Trophoblast cell (in vitro differentiated cells and primary cell): ENCODE data around the gene RPL5.

ENCODE experiments used
- DNase-seq, 2 donors: peaks; one replicate each; pipeline ENCODE4 v3.0.0-alpha.2; 2016
- H2AFZ ChIP-seq: 2 replicates; pipeline ENCODE4 v1.6.1; 2013; ENCODE audit warnings: low read length, moderate library complexity, mild to moderate bottlenecking; ENCODE audit not compliant: insufficient read depth, poor library complexity
- H2AK5ac ChIP-seq: 2 replicates; pipeline ENCODE4 v1.6.1; 2013; ENCODE audit warnings: mild to moderate bottlenecking, low read length
- H2BK120ac ChIP-seq: 2 replicates; pipeline ENCODE4 v1.6.1; 2013; ENCODE audit warnings: low read length, mild to moderate bottlenecking, moderate library complexity; ENCODE audit not compliant: insufficient read depth, poor library complexity
- H2BK12ac ChIP-seq: 2 replicates; pipeline ENCODE4 v1.6.1; 2013; ENCODE audit warnings: mild to moderate bottlenecking, low read length, moderate library complexity
- H2BK5ac ChIP-seq: 2 replicates; pipeline ENCODE4 v1.6.1; 2013; ENCODE audit warnings: low read length, low read depth, moderate library complexity, mild to moderate bottlenecking; ENCODE audit not compliant: poor library complexity
- H3K14ac ChIP-seq: 2 replicates; pipeline ENCODE4 v1.6.1; 2013; ENCODE audit warnings: mild to moderate bottlenecking, low read length
- H3K18ac ChIP-seq: 2 replicates; pipeline ENCODE4 v1.6.1; 2013; ENCODE audit warnings: mild to moderate bottlenecking, low read length
- H3K23ac ChIP-seq: 2 replicates; pipeline ENCODE4 v1.6.1; 2013; ENCODE audit warnings: low read length
- H3K27ac ChIP-seq: 2 replicates; pipeline ENCODE4 v1.5.1; 2013; ENCODE audit warnings: low read depth, mild to moderate bottlenecking, inconsistent platforms, low read length, moderate library complexity
- H3K27me3 ChIP-seq: 2 replicates; pipeline ENCODE4 v1.6.1; 2013; ENCODE audit warnings: inconsistent platforms, mild to moderate bottlenecking, low read length, moderate library complexity; ENCODE audit not compliant: insufficient read depth
- H3K36me3 ChIP-seq, 2 experiments: 1 replicate in 1 of 2; 2 replicates in 1 of 2; pipeline ENCODE4 v1.6.1; 2013; ENCODE audit warnings: low read length in 2 of 2, mild to moderate bottlenecking in 2 of 2, moderate library complexity in 1 of 2; ENCODE audit not compliant: insufficient read depth in 2 of 2, control insufficient read depth in 1 of 2
- H3K4ac ChIP-seq: 2 replicates; pipeline ENCODE4 v1.6.1; 2013; ENCODE audit warnings: low read depth, mild to moderate bottlenecking, low read length, moderate library complexity
- H3K4me1 ChIP-seq, 2 experiments: 1 replicate in 1 of 2; 2 replicates in 1 of 2; pipeline ENCODE4 v1.6.1; 2013; ENCODE audit warnings: low read length in 2 of 2, mild to moderate bottlenecking in 2 of 2, moderate library complexity in 1 of 2; ENCODE audit not compliant: insufficient read depth in 2 of 2, control insufficient read depth in 1 of 2
- H3K4me2 ChIP-seq: 2 replicates; pipeline ENCODE4 v1.6.1; 2013; ENCODE audit warnings: inconsistent platforms, mild to moderate bottlenecking, low read length, moderate library complexity
- H3K4me3 ChIP-seq: 2 replicates; pipeline ENCODE4 v1.5.1; 2013; ENCODE audit warnings: mild to moderate bottlenecking, low read depth, low read length, inconsistent platforms
- H3K79me1 ChIP-seq: one replicate; pipeline ENCODE4 v1.6.1; 2013; ENCODE audit warnings: low read length
- H3K79me2 ChIP-seq: 2 replicates; pipeline ENCODE4 v1.6.1; 2013; ENCODE audit warnings: low read length, mild to moderate bottlenecking; ENCODE audit not compliant: control insufficient read depth, insufficient read depth, poor library complexity
- H3K9ac ChIP-seq: 2 replicates; pipeline ENCODE4 v1.6.1; 2013; ENCODE audit warnings: mild to moderate bottlenecking, low read length
- H3K9me3 ChIP-seq: 2 replicates; pipeline ENCODE4 v1.6.1; 2013; ENCODE audit warnings: low read depth, mild to moderate bottlenecking, control low read depth, inconsistent platforms, low read length; ENCODE audit not compliant: insufficient read depth
- H4K12ac ChIP-seq: 2 replicates; pipeline ENCODE4 v1.6.1; 2013; ENCODE audit warnings: low read depth, mild to moderate bottlenecking, low read length, moderate library complexity
- H4K8ac ChIP-seq: 2 replicates; pipeline ENCODE4 v1.6.1; 2013; ENCODE audit warnings: low read depth, mild to moderate bottlenecking, low read length, moderate library complexity
- H4K91ac ChIP-seq: one replicate; pipeline ENCODE4 v1.6.1; 2013; ENCODE audit warnings: low read depth, mild to moderate bottlenecking, low read length, moderate library complexity
- WGBS: extraction: QIAGEN DNeasy Blood & Tissue Kit; methylation state at CpG from one replicate; pipeline ENCODE4 v1.1.7; 2013; ENCODE audit warnings: missing lambda C conversion rate; ENCODE audit not compliant: insufficient read length, insufficient coverage; ENCODE audit errors: extremely low coverage; 5-methylcytosine and 5-hydroxymethylcytosine counted together

The RPL5 gene

DNA sequence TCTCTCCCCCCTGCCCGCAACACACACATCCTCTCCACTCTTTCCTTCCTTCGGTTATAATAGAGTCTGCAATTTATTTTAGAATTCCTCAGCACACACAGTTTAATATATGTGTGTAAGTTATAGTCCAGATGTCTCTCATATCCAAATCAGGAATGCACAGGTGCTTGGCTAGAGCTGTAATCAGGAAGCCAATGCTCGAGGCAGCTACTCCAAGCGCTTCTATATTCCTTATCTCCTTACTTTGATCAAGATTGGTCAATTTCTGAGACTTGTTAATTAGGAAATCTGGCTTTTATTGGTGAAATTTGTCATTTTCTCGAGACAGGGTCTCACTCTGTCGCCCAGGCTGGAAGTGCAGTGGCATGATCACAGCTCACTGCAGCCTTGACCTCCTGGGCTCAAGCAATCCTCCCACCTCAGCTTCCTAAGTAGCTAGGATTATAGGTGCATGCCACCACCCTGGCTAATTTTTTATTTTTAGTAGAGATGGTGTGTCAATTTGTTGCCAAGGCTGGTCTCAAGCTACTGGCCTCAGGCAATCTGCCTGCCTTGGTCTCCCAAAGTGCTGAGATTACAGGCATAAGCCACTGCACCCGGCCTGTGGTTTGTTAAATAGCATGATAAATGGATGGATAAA, 27.7 kb downstream of the RPL5 start:
- Histone ChIP-seq H3K79me1 (no peaks in the 10 kb centered on the region), H3K4ac (no peak overlapping the region), H4K12ac (no peak overlapping the region), H3K9me3 (no peaks in the 10 kb centered on the region), H4K8ac (no peak overlapping the region), H2BK120ac (no peak overlapping the region), H3K14ac (no peak overlapping the region), H3K27me3 (no peaks in the 10 kb centered on the region), H3K9ac (no peak overlapping the region), H3K18ac (no peak overlapping the region), H3K23ac (no peak overlapping the region), H2BK12ac (no peak overlapping the region), H3K27ac (no peak overlapping the region), H3K79me2 (no peaks in the 10 kb centered on the region), H2BK5ac (no peak overlapping the region), H4K91ac (no peak overlapping the region), H2AK5ac (no peak overlapping the region), H3K4me3 (no peak overlapping the region), H3K4me2 (no peak overlapping the region), H3K36me3 (no peaks in the 10 kb centered on the region), H3K4me1 (peaks cover 3 to 4% of the 10 kb centered on the region in 2 experiments), H2AFZ (no peak overlapping the region)
- whole genome bisulfite sequencing = no CpG with 5 or more reads among the region's 7 CpGs
- DNase-seq = peak in 1 of 2 donors; percentile 3

DNA sequence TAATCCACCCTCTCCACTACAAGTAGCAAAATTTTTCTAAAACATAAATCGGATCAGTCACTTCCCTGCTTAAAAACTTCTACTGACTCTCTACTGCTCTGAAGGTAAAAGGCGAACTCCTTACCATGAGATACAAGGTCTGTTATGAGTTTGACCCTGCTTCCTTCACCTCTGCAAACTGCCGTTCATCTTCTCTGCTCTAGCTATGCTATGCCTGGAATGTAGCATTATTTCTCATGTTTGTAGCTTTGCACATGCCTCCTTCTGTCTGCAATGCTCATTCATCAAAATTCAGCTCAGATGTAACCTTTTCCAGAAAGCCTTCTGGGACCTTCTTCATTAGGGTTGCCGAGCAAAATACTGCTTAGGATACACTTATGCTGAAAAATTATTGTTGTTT, 30.8 kb downstream of the RPL5 start:
- peaks cover 3 to 4% of the 10 kb centered on the region in 2 experiments for H3K4me1 ChIP-seq
- no peaks in the 10 kb centered on the region for H3K36me3 ChIP-seq
- peak in 1 of 2 donors; percentile 31 for DNase-seq
- H3K27ac ChIP-seq = no peak overlapping the region
- no peaks in the 10 kb centered on the region for H3K79me1 ChIP-seq
- H2BK5ac ChIP-seq = no peak overlapping the region
- no peak overlapping the region for H2BK12ac ChIP-seq
- H4K91ac ChIP-seq = no peak overlapping the region
- H3K4me3 ChIP-seq = no peak overlapping the region
- H3K79me2 ChIP-seq = no peaks in the 10 kb centered on the region
- no peak overlapping the region for H3K4me2 ChIP-seq
- no peak overlapping the region for H3K18ac ChIP-seq
- H2AK5ac ChIP-seq = no peak overlapping the region
- H3K9ac ChIP-seq = no peak overlapping the region
- H3K23ac ChIP-seq = no peak overlapping the region
- no peaks in the 10 kb centered on the region for H3K9me3 ChIP-seq
- H3K27me3 ChIP-seq = no peaks in the 10 kb centered on the region
- H3K14ac ChIP-seq = no peak overlapping the region
- no peak overlapping the region for H2AFZ ChIP-seq
- WGBS = no CpG with 5 or more reads among the region's 4 CpGs
- no peak overlapping the region for H4K8ac ChIP-seq
- no peak overlapping the region for H2BK120ac ChIP-seq
- H3K4ac ChIP-seq = no peak overlapping the region
- H4K12ac ChIP-seq = no peak overlapping the region

DNA sequence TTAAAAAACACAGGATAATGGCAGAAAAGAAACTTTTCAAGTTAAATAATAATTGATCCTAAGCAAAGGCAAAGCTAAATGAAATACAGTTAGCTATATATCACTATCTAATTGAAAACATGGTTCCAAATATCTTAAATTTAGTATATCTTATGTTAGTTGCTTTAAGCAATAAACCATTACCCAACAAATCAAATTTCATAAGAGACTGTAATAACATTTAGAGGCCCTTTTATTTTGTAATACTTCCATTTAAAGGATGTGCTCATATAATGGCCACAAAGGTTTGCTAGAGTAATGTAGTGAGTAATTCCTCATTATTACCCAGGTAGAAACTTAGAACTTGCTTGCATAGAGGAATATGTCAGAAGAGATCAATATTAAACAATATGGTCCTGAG, 32.3 kb downstream of the RPL5 start:
- H3K14ac ChIP-seq = no peak overlapping the region
- no peak overlapping the region for H4K12ac ChIP-seq
- no peak overlapping the region for H3K4me3 ChIP-seq
- H2BK12ac ChIP-seq = no peak overlapping the region
- DNase-seq = no peak
- H3K79me1 ChIP-seq = no peaks in the 10 kb centered on the region
- H3K4me2 ChIP-seq = no peak overlapping the region
- H4K91ac ChIP-seq = no peak overlapping the region
- no peaks in the 10 kb centered on the region for H3K27me3 ChIP-seq
- H3K9me3 ChIP-seq = no peaks in the 10 kb centered on the region
- H3K27ac ChIP-seq = no peak overlapping the region
- no peak overlapping the region for H3K18ac ChIP-seq
- no peak overlapping the region for H3K9ac ChIP-seq
- peaks cover 3 to 4% of the 10 kb centered on the region in 2 experiments for H3K4me1 ChIP-seq
- no peak overlapping the region for H2BK120ac ChIP-seq
- no peaks in the 10 kb centered on the region for H3K79me2 ChIP-seq
- no peak overlapping the region for H2BK5ac ChIP-seq
- H2AFZ ChIP-seq = no peak overlapping the region
- H4K8ac ChIP-seq = no peak overlapping the region
- H3K36me3 ChIP-seq = no peaks in the 10 kb centered on the region
- no peak overlapping the region for H3K4ac ChIP-seq
- no peak overlapping the region for H2AK5ac ChIP-seq
- H3K23ac ChIP-seq = no peak overlapping the region

DNA sequence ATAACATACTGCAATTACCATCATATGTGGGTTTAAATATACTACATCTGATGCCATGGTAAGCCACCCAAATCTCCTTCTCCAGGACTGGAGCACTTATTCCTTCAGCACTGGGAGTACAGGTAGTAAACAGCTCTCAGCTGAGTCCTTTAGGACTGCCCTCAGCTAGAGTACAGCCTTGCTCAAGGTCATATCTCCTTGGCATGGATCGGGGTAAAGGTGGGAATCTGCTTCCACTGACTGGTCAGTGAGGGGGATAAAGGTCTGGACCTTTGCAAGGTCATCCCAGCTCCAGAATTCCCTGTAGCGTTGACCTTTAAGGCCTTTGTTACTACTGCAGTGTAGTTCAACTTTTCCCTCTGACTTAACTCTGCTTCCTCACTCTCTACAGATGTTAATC, 38.8 kb downstream of the RPL5 start:
- no CpG with 5 or more reads among the region's 2 CpGs for WGBS
- no peak overlapping the region for H3K4me3 ChIP-seq
- no peak for DNase-seq

More for the DNA sequence above, 38.8 kb downstream of the RPL5 start:
- H3K9me3 ChIP-seq = no peaks in the 10 kb centered on the region
- H4K12ac ChIP-seq = no peak overlapping the region
- H3K79me2 ChIP-seq = no peaks in the 10 kb centered on the region
- no peak overlapping the region for H3K4ac ChIP-seq
- no peak overlapping the region for H3K18ac ChIP-seq
- H3K23ac ChIP-seq = no peak overlapping the region
- no peak overlapping the region for H4K8ac ChIP-seq
- H3K4me1 ChIP-seq = no peaks in the 10 kb centered on the region
- no peak overlapping the region for H4K91ac ChIP-seq
- no peak overlapping the region for H3K14ac ChIP-seq
- no peak overlapping the region for H3K4me2 ChIP-seq
- H2BK5ac ChIP-seq = no peak overlapping the region
- H2AK5ac ChIP-seq = no peak overlapping the region
- H3K9ac ChIP-seq = peak overlapping the region; percentile 60
- no peak overlapping the region for H2AFZ ChIP-seq
- no peaks in the 10 kb centered on the region for H3K79me1 ChIP-seq
- H2BK12ac ChIP-seq = no peak overlapping the region
- no peaks in the 10 kb centered on the region for H3K27me3 ChIP-seq
- H3K36me3 ChIP-seq = no peaks in the 10 kb centered on the region
- H3K27ac ChIP-seq = no peak overlapping the region
- no peak overlapping the region for H2BK120ac ChIP-seq
